ENCODE results near the gene IQSEC1. TPM values are rescaled to one million over a fixed set of nuclear protein-coding genes. Genes with fewer than 3 reads are reported as not detected.
A peak's percentile ranks its signal among the peaks of the same experiment; 100 is the strongest.

Gene IQSEC1
- total RNA-seq, 4 donors from 2014 or later = 13.7 to 59.4 (median 35.5) TPM

DNA sequence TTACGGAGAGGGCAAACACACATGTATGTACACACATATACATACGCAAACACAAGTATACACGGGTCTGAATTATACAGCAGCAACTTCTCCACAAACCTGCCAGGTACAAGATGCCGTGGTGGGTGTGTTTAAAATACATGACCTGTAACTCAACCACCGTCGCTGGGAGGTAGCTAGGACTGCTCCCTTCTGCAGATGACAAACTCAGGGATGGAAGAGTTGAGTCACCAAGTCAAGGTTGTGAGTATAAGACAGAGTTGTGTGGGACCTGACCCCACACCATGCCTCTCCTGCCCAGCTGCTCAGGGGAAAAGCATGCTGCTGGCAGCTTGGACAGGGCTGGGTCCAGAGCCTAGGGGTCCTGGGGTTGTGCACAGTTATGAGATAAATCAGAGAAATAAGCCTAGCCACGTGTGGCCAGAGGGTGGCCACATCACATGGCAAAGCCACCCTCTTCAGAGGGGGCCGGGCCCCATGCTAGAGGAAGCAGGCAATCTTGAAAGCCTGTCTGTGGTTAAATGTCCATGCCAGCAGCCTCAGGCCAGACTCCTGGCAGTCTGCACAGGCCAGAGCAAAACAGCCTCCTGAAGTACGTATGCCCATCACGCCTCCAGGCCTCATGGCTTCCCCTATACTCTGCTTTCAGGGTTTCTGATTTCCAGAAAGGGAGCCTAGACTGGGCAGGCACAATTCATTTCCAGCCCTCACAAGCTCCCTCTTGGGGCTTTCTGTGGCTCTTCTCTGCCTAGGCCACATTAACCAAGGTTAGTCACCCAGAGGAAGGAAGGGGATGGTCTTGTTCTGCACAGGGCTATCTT, 124.1 kb downstream of the IQSEC1 start:
- TF ChIP-seq POLR2A (IDR thresholded peaks at IDR 0.05) = no peak
- TF ChIP-seq, protein P1, sequence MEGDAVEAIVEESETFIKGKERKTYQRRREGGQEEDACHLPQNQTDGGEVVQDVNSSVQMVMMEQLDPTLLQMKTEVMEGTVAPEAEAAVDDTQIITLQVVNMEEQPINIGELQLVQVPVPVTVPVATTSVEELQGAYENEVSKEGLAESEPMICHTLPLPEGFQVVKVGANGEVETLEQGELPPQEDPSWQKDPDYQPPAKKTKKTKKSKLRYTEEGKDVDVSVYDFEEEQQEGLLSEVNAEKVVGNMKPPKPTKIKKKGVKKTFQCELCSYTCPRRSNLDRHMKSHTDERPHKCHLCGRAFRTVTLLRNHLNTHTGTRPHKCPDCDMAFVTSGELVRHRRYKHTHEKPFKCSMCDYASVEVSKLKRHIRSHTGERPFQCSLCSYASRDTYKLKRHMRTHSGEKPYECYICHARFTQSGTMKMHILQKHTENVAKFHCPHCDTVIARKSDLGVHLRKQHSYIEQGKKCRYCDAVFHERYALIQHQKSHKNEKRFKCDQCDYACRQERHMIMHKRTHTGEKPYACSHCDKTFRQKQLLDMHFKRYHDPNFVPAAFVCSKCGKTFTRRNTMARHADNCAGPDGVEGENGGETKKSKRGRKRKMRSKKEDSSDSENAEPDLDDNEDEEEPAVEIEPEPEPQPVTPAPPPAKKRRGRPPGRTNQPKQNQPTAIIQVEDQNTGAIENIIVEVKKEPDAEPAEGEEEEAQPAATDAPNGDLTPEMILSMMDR (IDR thresholded peaks at IDR 0.05) = no peak
- Histone ChIP-seq H3K27me3 (no peaks in the 10 kb centered on the region), H3K4me3 (no peak overlapping the region), H3K4me1 (peaks cover 0 to 42% (median 11%) of the 10 kb centered on the region in 4 donors), H3K9me3 (no peaks in the 10 kb centered on the region), H3K36me3 (no peaks in the 10 kb centered on the region), H3K27ac (no peak overlapping the region)
- DNase-seq = no peak

DNA sequence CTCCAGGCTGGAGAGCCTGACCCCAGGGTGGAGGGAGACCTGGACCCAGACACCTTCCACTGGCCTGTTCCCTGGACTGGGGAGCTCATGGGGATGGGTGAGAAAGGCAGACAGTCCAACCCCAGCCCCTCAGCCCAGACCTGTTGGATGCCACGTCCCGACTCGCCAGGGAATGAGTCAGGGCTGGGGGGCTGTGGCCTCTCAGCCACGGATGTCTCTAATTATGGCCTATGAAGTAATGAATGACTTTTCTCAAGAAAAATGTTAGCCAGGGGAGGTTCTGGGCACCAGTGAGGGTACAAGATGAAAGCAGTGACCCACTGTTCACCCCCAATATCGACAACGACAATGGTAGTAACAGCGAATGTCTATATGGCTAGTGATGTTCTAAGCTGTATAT, 124.9 kb downstream of the IQSEC1 start:
- no peak for TF ChIP-seq POLR2A (IDR thresholded peaks at IDR 0.05)
- TF ChIP-seq, protein P1 (IDR thresholded peaks at IDR 0.05) = no peak
- no peaks in the 10 kb centered on the region for H3K36me3 ChIP-seq
- no peaks in the 10 kb centered on the region for H3K27me3 ChIP-seq
- H3K4me1 ChIP-seq = peaks cover 0 to 38% (median 11%) of the 10 kb centered on the region in 4 donors
- no peak overlapping the region for H3K4me3 ChIP-seq
- no peak overlapping the region for H3K27ac ChIP-seq
- H3K9me3 ChIP-seq = no peaks in the 10 kb centered on the region
- no peak for DNase-seq

DNA sequence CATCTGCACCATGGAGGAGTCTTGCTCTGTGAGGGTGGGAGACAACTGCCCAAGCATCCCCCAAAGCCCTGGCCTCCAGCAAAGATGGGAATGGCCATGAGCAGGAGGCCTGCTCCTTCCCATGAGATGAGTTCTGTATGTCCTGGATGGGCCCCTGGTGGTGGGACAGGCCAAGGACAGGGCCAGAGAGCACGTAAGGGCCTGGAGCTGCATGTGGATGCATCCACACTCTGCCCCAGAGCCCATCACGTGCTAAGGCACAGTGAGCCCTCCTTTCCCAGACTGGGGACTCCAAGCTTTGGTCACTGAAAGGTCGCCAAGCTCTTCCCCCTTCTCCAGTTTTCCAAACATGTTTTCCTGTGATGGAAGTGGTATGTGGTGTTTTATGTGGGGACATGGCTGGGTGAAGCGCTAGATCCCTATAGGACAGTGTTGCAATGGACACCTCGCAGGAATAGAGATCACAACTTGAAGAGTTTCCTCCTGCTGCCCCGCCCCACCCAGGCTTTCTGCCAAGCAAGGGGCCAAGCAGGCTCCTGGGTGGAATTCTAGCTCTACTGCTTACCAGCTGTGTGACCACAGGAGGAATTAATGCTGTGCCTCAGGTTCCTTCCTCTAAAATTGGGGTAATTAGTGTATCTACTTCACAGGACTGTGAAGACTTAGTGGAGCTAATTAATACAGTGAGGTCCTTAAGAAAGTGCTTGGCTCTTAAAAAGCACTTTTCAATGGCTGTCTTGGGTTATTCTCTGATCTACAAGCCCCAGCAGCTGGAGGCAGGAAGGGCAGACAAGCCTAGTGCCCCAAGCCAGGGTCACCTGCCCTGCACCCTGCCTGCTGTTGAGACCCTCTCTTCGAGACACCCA, 125.5 kb downstream of the IQSEC1 start:
- no peaks in the 10 kb centered on the region for H3K9me3 ChIP-seq
- no peak overlapping the region for H3K27ac ChIP-seq
- no peaks in the 10 kb centered on the region for H3K27me3 ChIP-seq
- TF ChIP-seq POLR2A (IDR thresholded peaks at IDR 0.05) = no peak
- TF ChIP-seq, protein P1 (IDR thresholded peaks at IDR 0.05) = no peak
- no peaks in the 10 kb centered on the region for H3K36me3 ChIP-seq
- H3K4me1 ChIP-seq = peaks cover 0 to 38% (median 11%) of the 10 kb centered on the region in 4 donors
- H3K4me3 ChIP-seq = no peak overlapping the region
- DNase-seq = peak in 2 of 3 donors; percentile 62

DNA sequence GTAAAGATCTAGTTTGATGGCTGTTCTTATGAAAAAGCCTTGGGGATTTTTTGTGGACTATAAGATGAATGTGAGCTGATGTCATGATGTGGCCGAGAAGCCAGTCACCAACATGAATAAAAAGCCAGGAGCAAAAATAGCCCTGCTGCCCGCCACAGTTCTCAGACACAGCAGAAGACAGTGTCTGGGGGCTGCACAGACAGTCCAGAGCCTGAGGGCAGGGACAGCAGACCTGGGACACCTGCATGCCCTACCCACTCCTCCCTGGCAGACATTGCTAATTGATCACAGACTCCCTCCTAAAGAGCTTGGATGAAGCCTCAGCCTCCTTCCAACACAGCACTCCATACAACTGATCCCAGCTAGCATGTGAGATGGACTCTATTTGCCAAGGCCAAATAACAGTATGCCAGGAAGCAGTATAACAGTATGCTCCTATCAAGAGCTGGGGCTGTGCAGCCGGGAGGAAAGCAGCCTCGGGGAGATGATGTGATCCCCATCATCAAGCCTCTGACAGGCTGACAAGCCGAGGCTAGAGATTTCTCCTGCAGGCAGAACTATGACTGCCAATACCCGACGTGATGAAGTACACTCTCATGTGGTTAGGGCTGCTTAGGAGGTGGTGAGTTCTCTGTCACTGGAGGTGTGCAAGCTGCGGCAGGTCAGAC, 126.4 kb downstream of the IQSEC1 start:
- Histone ChIP-seq H3K27ac (no peak overlapping the region), H3K36me3 (no peaks in the 10 kb centered on the region), H3K9me3 (no peaks in the 10 kb centered on the region), H3K4me1 (peaks cover 0 to 38% (median 11%) of the 10 kb centered on the region in 4 donors), H3K4me3 (no peak overlapping the region), H3K27me3 (no peaks in the 10 kb centered on the region)
- no peak for DNase-seq
- no peak for TF ChIP-seq POLR2A (IDR thresholded peaks at IDR 0.05)
- TF ChIP-seq, protein P1 (IDR thresholded peaks at IDR 0.05) = no peak

DNA sequence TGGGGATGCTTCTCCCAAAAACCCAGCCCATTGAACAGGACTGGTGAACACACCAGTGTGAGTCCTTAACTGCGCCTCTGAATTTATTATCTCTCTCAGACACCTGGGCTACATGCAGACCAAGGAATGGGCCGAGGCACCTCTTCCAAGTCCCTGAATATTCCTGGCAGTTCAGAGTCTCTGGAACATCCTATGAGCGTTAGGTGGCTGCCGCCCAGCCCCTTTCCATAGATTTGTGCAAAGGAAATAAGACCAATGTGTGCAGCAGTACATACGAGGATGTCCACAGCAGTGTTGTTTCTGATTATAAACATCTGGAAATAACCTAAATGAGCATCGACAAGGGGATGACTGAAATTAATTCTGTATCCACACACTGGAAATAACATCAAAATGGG, 127.0 kb downstream of the IQSEC1 start:
- Histone ChIP-seq H3K36me3 (peaks cover 0 to 3% (median 0%) of the 10 kb centered on the region in 3 donors), H3K4me1 (peaks cover 0 to 38% (median 11%) of the 10 kb centered on the region in 4 donors), H3K4me3 (no peak overlapping the region), H3K9me3 (no peaks in the 10 kb centered on the region), H3K27me3 (no peaks in the 10 kb centered on the region), H3K27ac (no peak overlapping the region)
- TF ChIP-seq POLR2A (IDR thresholded peaks at IDR 0.05) = no peak
- TF ChIP-seq, protein P1 (IDR thresholded peaks at IDR 0.05) = no peak
- DNase-seq = no peak

All from Peyer's patch (tissue), 4 donors.